ENCODE results near the gene CDKN2C.

DNA sequence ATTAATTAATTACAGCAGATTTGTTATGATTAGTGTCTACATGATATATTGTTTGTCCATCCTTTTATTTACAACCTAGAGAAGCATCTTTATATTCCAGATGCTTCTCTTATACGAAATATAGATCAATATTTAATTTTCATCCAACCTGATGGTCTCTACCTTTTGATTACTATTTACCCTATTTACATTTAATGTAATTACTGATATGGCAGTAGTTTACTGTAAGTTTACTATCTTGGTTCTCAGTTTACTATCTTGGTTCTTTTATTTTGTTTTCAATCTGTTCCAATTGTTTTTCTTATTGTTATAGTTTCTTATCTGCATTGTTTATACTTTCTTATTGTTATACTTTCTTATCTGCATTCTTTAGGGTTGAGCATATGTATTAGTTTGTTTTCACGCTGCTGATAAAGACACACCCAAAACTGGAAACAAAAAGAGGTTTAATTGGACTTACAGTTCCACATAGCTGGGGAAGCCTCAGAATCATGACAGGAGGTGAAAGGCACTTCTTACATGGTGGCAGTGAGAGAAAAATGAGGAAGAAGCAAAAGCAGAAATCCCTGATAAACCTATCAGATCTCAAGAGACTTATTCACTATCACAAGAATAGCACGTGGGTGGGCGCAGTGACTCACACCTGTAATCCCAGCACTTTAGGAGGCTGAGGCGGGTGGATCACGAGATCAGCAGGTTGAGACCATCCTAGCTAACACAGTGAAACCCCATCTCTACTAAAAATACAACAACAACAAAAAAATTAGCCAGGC lies 38.9 kb upstream of the CDKN2C start:
- TF ChIP-seq, protein P1, sequence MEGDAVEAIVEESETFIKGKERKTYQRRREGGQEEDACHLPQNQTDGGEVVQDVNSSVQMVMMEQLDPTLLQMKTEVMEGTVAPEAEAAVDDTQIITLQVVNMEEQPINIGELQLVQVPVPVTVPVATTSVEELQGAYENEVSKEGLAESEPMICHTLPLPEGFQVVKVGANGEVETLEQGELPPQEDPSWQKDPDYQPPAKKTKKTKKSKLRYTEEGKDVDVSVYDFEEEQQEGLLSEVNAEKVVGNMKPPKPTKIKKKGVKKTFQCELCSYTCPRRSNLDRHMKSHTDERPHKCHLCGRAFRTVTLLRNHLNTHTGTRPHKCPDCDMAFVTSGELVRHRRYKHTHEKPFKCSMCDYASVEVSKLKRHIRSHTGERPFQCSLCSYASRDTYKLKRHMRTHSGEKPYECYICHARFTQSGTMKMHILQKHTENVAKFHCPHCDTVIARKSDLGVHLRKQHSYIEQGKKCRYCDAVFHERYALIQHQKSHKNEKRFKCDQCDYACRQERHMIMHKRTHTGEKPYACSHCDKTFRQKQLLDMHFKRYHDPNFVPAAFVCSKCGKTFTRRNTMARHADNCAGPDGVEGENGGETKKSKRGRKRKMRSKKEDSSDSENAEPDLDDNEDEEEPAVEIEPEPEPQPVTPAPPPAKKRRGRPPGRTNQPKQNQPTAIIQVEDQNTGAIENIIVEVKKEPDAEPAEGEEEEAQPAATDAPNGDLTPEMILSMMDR (IDR thresholded peaks at IDR 0.05) = no peak
- no peak for TF ChIP-seq ZFX (IDR thresholded peaks at IDR 0.05; ENCODE audit: borderline replicate concordance)

All from 22Rv1 (cell line).